ENCODE results near the gene ACP7.

The ACP7 gene

GRCh38 chr19:39132344-39132969, 48.3 kb downstream of the ACP7 start:
- Histone ChIP-seq H3K4me3 (replicated peaks; ENCODE audit: low read depth, low read length) (no peak overlapping the region), H3K36me3 (ENCODE audit: control insufficient read depth, insufficient read depth, low read length) (no peaks in the 10 kb centered on the region), H3K27me3 (replicated peaks; ENCODE audit: control insufficient read depth, insufficient read depth, low read length) (no peaks in the 10 kb centered on the region)
- no peak for DNase-seq (ENCODE audit: extremely low read depth, insufficient read length)
- TF ChIP-seq, protein P1, sequence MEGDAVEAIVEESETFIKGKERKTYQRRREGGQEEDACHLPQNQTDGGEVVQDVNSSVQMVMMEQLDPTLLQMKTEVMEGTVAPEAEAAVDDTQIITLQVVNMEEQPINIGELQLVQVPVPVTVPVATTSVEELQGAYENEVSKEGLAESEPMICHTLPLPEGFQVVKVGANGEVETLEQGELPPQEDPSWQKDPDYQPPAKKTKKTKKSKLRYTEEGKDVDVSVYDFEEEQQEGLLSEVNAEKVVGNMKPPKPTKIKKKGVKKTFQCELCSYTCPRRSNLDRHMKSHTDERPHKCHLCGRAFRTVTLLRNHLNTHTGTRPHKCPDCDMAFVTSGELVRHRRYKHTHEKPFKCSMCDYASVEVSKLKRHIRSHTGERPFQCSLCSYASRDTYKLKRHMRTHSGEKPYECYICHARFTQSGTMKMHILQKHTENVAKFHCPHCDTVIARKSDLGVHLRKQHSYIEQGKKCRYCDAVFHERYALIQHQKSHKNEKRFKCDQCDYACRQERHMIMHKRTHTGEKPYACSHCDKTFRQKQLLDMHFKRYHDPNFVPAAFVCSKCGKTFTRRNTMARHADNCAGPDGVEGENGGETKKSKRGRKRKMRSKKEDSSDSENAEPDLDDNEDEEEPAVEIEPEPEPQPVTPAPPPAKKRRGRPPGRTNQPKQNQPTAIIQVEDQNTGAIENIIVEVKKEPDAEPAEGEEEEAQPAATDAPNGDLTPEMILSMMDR (IDR thresholded peaks at IDR 0.05; ENCODE audit: insufficient read depth, low read length, poor library complexity, severe bottlenecking), result no peak

DNA sequence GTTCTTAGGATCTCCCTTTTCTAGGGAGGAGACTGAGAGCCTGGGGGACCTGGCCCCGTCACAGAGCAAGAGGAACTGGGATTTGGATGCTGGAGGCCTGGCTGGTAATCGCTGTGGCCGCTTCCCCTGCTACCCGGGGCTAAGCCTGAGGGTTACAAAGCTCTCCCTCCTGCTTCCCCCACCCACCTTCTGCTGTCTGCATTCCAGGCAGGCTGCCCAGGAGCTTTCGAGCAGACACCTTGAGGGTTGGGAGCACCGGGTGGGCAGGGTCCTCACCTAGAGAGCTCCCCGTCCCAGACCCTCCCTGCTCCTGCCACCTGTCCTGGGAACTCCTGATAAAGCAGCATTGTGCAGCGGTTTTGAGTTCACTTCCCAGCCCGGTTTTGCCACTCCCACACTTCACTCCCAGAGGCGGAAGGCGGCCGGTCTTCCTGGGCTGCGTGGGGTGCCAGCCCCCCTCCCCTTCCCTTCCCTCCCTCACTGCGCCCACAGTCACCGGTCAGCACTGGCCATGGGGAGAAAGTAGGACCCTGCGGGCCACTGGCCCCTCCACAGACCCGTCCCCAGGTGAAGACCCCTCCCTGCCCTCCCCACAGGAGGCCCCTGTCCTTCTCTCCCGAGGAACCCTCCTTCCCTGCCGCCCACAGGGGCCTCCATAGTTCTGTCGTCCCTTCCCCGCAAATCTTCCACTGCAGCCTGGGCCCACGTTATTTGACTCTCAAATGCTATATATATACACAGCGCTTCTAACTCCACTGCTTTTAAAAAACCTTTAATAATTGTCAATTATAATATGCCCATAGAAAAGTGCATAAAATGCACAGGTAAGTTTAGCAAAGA, 49.5 kb downstream of the ACP7 start:
- no peaks in the 10 kb centered on the region for H3K36me3 ChIP-seq (ENCODE audit: control insufficient read depth, insufficient read depth, low read length)

DNA sequence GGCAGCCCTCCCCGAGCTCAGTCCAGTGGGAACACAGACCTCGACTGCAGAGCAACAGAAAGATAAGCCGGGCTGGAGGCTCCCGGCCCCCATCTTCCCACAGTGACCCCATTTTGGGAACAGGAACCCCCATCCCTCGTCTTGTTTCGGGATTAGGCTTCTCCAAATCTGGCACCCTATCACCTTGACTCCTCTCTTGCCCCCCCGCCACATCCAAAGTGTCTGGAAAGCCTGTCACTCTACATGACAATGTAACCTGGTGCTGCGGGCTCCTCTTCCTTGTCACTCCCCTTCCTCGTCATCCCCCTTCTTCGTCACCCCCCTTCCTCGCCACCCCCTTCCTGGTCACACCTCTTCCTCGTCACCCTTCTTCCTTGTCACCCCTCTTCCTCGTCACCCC, 51.5 kb downstream of the ACP7 start:
- TF ChIP-seq, protein P1 (IDR thresholded peaks at IDR 0.05; ENCODE audit: insufficient read depth, low read length, poor library complexity, severe bottlenecking), result no peak
- H3K27me3 ChIP-seq (replicated peaks; ENCODE audit: control insufficient read depth, insufficient read depth, low read length), result no peaks in the 10 kb centered on the region
- H3K4me3 ChIP-seq (replicated peaks; ENCODE audit: low read depth, low read length), result no peak overlapping the region
- no peak for DNase-seq (ENCODE audit: extremely low read depth, insufficient read length)
- no peaks in the 10 kb centered on the region for H3K36me3 ChIP-seq (ENCODE audit: control insufficient read depth, insufficient read depth, low read length)

More for the DNA sequence above, 49.5 kb downstream of the ACP7 start:
- TF ChIP-seq, protein P1 (IDR thresholded peaks at IDR 0.05; ENCODE audit: insufficient read depth, low read length, poor library complexity, severe bottlenecking), result no peak
- no peaks in the 10 kb centered on the region for H3K27me3 ChIP-seq (replicated peaks; ENCODE audit: control insufficient read depth, insufficient read depth, low read length)
- DNase-seq (ENCODE audit: extremely low read depth, insufficient read length), result no peak
- H3K4me3 ChIP-seq (replicated peaks; ENCODE audit: low read depth, low read length), result no peak overlapping the region

- no peak overlapping the region for H3K4me3 ChIP-seq (replicated peaks; ENCODE audit: low read depth, low read length)
- H3K27me3 ChIP-seq (replicated peaks; ENCODE audit: control insufficient read depth, insufficient read depth, low read length), result no peaks in the 10 kb centered on the region
- TF ChIP-seq, protein P1 (IDR thresholded peaks at IDR 0.05; ENCODE audit: insufficient read depth, low read length, poor library complexity, severe bottlenecking), result no peak
- DNase-seq (ENCODE audit: extremely low read depth, insufficient read length), result no peak
- H3K36me3 ChIP-seq (ENCODE audit: control insufficient read depth, insufficient read depth, low read length), result no peaks in the 10 kb centered on the region
These were observed 52.2 kb downstream of the ACP7 start for GRCh38 chr19:39136225-39136940.

- Histone ChIP-seq H3K36me3 (ENCODE audit: control insufficient read depth, insufficient read depth, low read length) (no peaks in the 10 kb centered on the region), H3K4me3 (replicated peaks; ENCODE audit: low read depth, low read length) (no peak overlapping the region), H3K27me3 (replicated peaks; ENCODE audit: control insufficient read depth, insufficient read depth, low read length) (no peaks in the 10 kb centered on the region)
- TF ChIP-seq, protein P1 (IDR thresholded peaks at IDR 0.05; ENCODE audit: insufficient read depth, low read length, poor library complexity, severe bottlenecking), result no peak
- no peak for DNase-seq (ENCODE audit: extremely low read depth, insufficient read length)
These were observed 53.0 kb downstream of the ACP7 start for GRCh38 chr19:39137131-39137530.

Measured in GM06990 (cell line).